Aorta (tissue), 5 donors: ENCODE measurements around the gene DCUN1D5. TPM values are rescaled to one million over a fixed set of nuclear protein-coding genes. Genes with fewer than 3 reads are reported as not detected.

ENCODE experiments used
- ATAC-seq: fragments of 200-7000 bp; cut with Tn5 transposase; one replicate; pipeline ENCODE4 v1.9.1; 2022; ENCODE audit warnings: moderate library complexity; ENCODE audit not compliant: low FRiP score
- DNase-seq, 2 donors: peaks; one replicate each; pipeline ENCODE4 v3.0.0-alpha.2; 2020
- H3K27ac ChIP-seq, 2 donors: one replicate each; pipeline ENCODE4 v1.5.1; 2013; ENCODE audit warnings: low read length in 2 of 2, mild to moderate bottlenecking in 2 of 2, moderate library complexity in 2 of 2, control low read depth in 1 of 2, inconsistent platforms in 1 of 2, low read depth in 1 of 2
- H3K27me3 ChIP-seq, 2 donors: one replicate each; pipeline ENCODE4 v1.6.1; 2013; ENCODE audit warnings: control low read depth in 1 of 2, low read length in 1 of 2, mild to moderate bottlenecking in 1 of 2, moderate library complexity in 1 of 2; ENCODE audit not compliant: insufficient read depth in 2 of 2, control insufficient read depth in 1 of 2
- H3K36me3 ChIP-seq, 2 donors: one replicate each; pipeline ENCODE4 v1.6.1; 2013; ENCODE audit warnings: control low read depth in 1 of 2, low read length in 1 of 2, mild to moderate bottlenecking in 1 of 2; ENCODE audit not compliant: insufficient read depth in 2 of 2, control insufficient read depth in 1 of 2
- H3K4me1 ChIP-seq, 2 donors: one replicate each; pipeline ENCODE4 v1.6.1; 2013; ENCODE audit warnings: low read length in 2 of 2, control low read depth in 1 of 2, mild to moderate bottlenecking in 1 of 2, moderate library complexity in 1 of 2; ENCODE audit not compliant: insufficient read depth in 2 of 2, control insufficient read depth in 1 of 2
- H3K4me3 ChIP-seq, 2 donors: one replicate each; pipeline ENCODE4 v1.5.1; 2013; ENCODE audit warnings: low read length in 2 of 2, control low read depth in 1 of 2, mild to moderate bottlenecking in 1 of 2
- H3K9me3 ChIP-seq: one replicate; pipeline ENCODE4 v1.6.1; 2013; ENCODE audit warnings: mild to moderate bottlenecking, low read length; ENCODE audit not compliant: control insufficient read depth
- WGBS, 2 donors: extraction: QIAGEN DNeasy Blood & Tissue Kit; methylation state at CpG; one replicate each; pipeline ENCODE4 v1.1.7; 2013; 5-methylcytosine and 5-hydroxymethylcytosine counted together
- intact Hi-C, 2 donors: fragments of 100-400 bp; cut with DNase I; formaldehyde crosslinking; loops; one replicate each; pipeline versions ENCODE4 v1.14.2 to v1.15.0; 2022
- polyA plus RNA-seq, 2 donors: library from polyadenylated mRNA; stranded (reverse); fragments of 200-250 nt; gene quantifications; one replicate each; pipeline ENCODE4 v1.2.3, GENCODE V29; 2013
- total RNA-seq, 2 donors: library from RNA; stranded (reverse); fragmentation: NEBNext Ultra II Directional; extraction: Animal tissue kit (Norgen Biotek cat#: 25700); gene quantifications; one replicate each; pipeline ENCODE4 v1.2.1, GENCODE V29; 2021
- donor health status: healthy with polysubstance abuse.
- donor health status: Bipolar disorder and iron deficiency.
- donor health status: DM: no; HTN: no; CAD: no.
- donor health status: DM: no; HTN: no; CAD: no.
- donor health status: DM: yes; HTN: yes; CAD: no.

The DCUN1D5 gene
- total and polyA plus RNA-seq, 4 donors: 10.5 to 20.0 (median 16.4) TPM

DNA sequence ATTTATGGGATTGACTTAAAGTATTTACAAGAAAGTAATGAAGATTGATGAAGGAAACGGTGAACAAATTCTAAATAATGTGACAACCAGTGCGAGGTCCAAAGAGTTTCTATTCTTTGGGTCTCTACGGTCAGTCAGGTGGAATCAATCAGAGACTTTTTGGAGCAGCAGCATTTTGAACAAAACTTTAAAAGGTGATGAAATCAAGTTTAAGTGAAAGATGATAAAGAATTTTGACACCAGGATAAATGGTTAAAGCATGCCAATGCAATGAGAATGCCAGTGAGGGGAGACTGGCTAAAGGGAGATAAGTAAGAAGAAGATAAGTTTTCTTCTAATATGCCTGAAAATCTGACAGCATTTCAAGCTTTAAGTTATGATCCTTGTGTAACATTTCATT is 67.9 kb downstream of the DCUN1D5 start:
- ATAC-seq: no peak

DNA sequence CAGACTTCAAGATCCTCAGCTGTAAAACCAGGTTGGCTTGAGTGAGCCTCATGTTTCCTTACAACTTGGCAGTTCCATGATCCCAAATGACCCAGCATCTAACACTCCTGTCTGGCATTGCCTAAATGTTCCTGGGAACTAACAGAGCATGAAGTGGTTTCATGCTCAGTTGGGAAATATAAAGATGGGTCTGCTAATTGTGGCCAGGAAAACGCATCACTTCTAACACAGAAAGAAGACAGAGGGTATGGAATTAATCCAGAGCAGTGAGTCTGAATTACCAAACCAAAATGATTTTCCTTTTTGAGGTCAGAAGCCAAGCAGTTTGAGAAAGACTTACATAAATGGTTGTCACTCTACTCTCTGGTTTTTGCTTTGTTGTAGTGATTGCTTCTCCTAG is 75.9 kb downstream of the DCUN1D5 start:
- Histone ChIP-seq H3K4me3 (no peak overlapping the region), H3K27ac (no peak overlapping the region), H3K4me1 (no peaks in the 10 kb centered on the region), H3K36me3 (no peaks in the 10 kb centered on the region), H3K9me3 (peaks cover 1% of the 10 kb centered on the region), H3K27me3 (no peaks in the 10 kb centered on the region)
- WGBS, 2 donors: 38 to 56% methylated on average over 1 of the region's 1 CpG
- intact Hi-C loops: no loop called here
- no peak for ATAC-seq
- DNase-seq: no peak

More for the DNA sequence above, 67.9 kb downstream of the DCUN1D5 start:
- no peaks in the 10 kb centered on the region for H3K27me3 ChIP-seq
- WGBS, 2 donors: 6 to 20% methylated on average over 3 of the region's 3 CpGs
- H3K9me3 ChIP-seq: no peaks in the 10 kb centered on the region
- no peaks in the 10 kb centered on the region for H3K4me1 ChIP-seq
- no peaks in the 10 kb centered on the region for H3K36me3 ChIP-seq
- no peak for DNase-seq
- intact Hi-C loops: no loop called here
- H3K4me3 ChIP-seq: no peak overlapping the region
- H3K27ac ChIP-seq: no peak overlapping the region

DNA sequence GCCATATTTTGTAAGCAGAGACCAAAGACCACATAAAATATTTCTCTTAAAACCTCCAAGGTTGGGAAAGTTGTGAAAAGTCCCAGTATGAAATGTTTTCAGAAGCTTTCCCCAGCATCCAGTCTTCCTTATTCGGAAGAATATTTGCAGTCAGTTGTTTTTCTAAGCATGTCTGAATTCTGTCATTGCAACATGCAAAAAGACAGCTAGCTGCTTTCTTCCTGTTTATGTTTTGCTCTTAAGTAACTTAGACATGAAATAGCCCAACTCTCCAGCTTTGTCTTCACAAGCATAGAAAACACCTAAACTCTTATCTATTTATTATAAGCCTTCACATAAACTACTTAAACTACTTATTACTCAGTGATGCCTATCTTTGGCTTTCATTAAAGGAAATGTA is 78.5 kb downstream of the DCUN1D5 start:
- intact Hi-C loops: no loop called here
- no peak for ATAC-seq
- H3K27me3 ChIP-seq: no peaks in the 10 kb centered on the region
- H3K9me3 ChIP-seq: peaks cover 6% of the 10 kb centered on the region
- DNase-seq: no peak
- H3K4me1 ChIP-seq: no peaks in the 10 kb centered on the region
- H3K36me3 ChIP-seq: no peaks in the 10 kb centered on the region
- WGBS, 2 donors: 6 to 19% methylated on average over 1 of the region's 1 CpG
- H3K27ac ChIP-seq: no peak overlapping the region
- no peak overlapping the region for H3K4me3 ChIP-seq

Other genes with a start within 250 kb of the DCUN1D5 start
- gene MMP3, start 248.6 kb downstream of the DCUN1D5 start, total RNA-seq: 1 to 10 TPM; 1.1 to 1.4 TPM
- gene MMP3, start 248.6 kb downstream of the DCUN1D5 start, polyA plus RNA-seq: not detected
- 1 to 10 TPM in 1 of 2 donors, under 1 TPM in 1; 0.23 to 1.4 TPM for gene MMP12, start 217.2 kb downstream of the DCUN1D5 start, total RNA-seq
- under 1 TPM in 1 of 2 donors, not detected in 1; 0.75 TPM for gene MMP12, start 217.2 kb downstream of the DCUN1D5 start, polyA plus RNA-seq
- not detected for gene MMP13, start 136.4 kb downstream of the DCUN1D5 start, total RNA-seq
- gene MMP13, start 136.4 kb downstream of the DCUN1D5 start, polyA plus RNA-seq: under 1 TPM in 1 of 2 donors, not detected in 1; 0.05 TPM
- gene DYNC2H1, start 17.3 kb upstream of the DCUN1D5 start, total RNA-seq: 10 to 100 TPM; 13.6 to 22.1 TPM
- gene DYNC2H1, start 17.3 kb upstream of the DCUN1D5 start, polyA plus RNA-seq: 10 to 100 TPM in 1 of 2 donors, under 1 TPM in 1; 0.88 to 19.4 TPM